Activated CD4-positive, alpha-beta memory T cell treated with anti-CD3 and anti-CD28 coated beads for 36 hours (primary cell): ENCODE results near the gene UGT1A7. TPM values are rescaled to one million over a fixed set of nuclear protein-coding genes. Genes with fewer than 3 reads are reported as not detected.

Experiments used
- CTCF ChIA-PET: fragments of 350-600 bp; sonication (Branson Sonifier 250); formaldehyde crosslinking; loops from one replicate; lab custom pipeline; 2021; ENCODE audit warnings: antibody characterized with exemption, inconsistent platforms; lab: Charles Lee
- POLR2A ChIA-PET: fragments of 350-600 bp; sonication (Branson Sonifier 250); formaldehyde crosslinking; loops from one replicate; lab custom pipeline; 2021; ENCODE audit warnings: antibody characterized with exemption; lab: Charles Lee
- DNase-seq: peaks from one replicate; pipeline ENCODE4 v3.0.0-alpha.2; 2020
- H3K27ac Mint-ChIP-seq: one replicate; pipeline ENCODE4 v1.8.0; 2021; ENCODE audit warnings: mixed read lengths
- H3K27me3 Mint-ChIP-seq: one replicate; pipeline ENCODE4 v1.8.0; 2021; ENCODE audit warnings: mixed read lengths
- H3K36me3 Mint-ChIP-seq: one replicate; pipeline ENCODE4 v1.8.0; 2021; ENCODE audit warnings: mixed read lengths
- H3K4me1 Mint-ChIP-seq: one replicate; pipeline ENCODE4 v1.8.0; 2021; ENCODE audit warnings: low read depth, mixed read lengths
- H3K4me3 Mint-ChIP-seq: one replicate; pipeline ENCODE4 v1.8.0; 2021; ENCODE audit warnings: mild to moderate bottlenecking, mixed read lengths
- H3K9me3 Mint-ChIP-seq: one replicate; pipeline ENCODE4 v1.8.0; 2021; ENCODE audit warnings: mixed read lengths
- intact Hi-C: fragments of 100-400 bp; cut with micrococcal nuclease; formaldehyde crosslinking; loops from one replicate; pipeline ENCODE4 v1.15.1; 2023
- total RNA-seq, 2 experiments: library from RNA; stranded (reverse); gene quantifications; one replicate each; pipeline ENCODE4 v1.2.3, GENCODE V29; 2021

UGT1A7 gene
- total RNA-seq, 2 experiments from 2014 or later = not detected

GRCh38 chr2:233663911-233664310 is 17.8 kb upstream of the UGT1A7 start:
- H3K27me3 Mint-ChIP-seq = peaks cover 35% of the 10 kb centered on the region
- no peaks in the 10 kb centered on the region for H3K9me3 Mint-ChIP-seq
- CTCF ChIA-PET = no interaction called here
- intact Hi-C loops = no loop called here
- H3K4me1 Mint-ChIP-seq = no peaks in the 10 kb centered on the region
- DNase-seq = no peak
- no peak overlapping the region for H3K4me3 Mint-ChIP-seq
- no peak overlapping the region for H3K27ac Mint-ChIP-seq
- POLR2A ChIA-PET = no interaction called here
- H3K36me3 Mint-ChIP-seq = no peaks in the 10 kb centered on the region

- Mint-ChIP-seq H3K4me1 (no peaks in the 10 kb centered on the region), H3K27me3 (peaks cover 35% of the 10 kb centered on the region)
- POLR2A ChIA-PET = no interaction called here
These were observed 13.0 kb upstream of the UGT1A7 start for GRCh38 chr2:233668605-233669260.

GRCh38 chr2:233671290-233672161 is 10.2 kb upstream of the UGT1A7 start, which contains the start of gene UGT1A9:
Gene UGT1A9, plus strand, starts transcription at chr2:233671898. Its CDS starts 37 bp downstream, at chr2:233671935.
- no peaks in the 10 kb centered on the region for H3K36me3 Mint-ChIP-seq
- peaks cover 28% of the 10 kb centered on the region for H3K27me3 Mint-ChIP-seq
- POLR2A ChIA-PET = no interaction called here
- no peak within 1 kb of the TSS for H3K4me3 Mint-ChIP-seq
- DNase-seq = no peak
- no peaks in the 10 kb centered on the region for H3K4me1 Mint-ChIP-seq
- CTCF ChIA-PET = interaction anchor here (1.3 kb wide), 1 partner anchor 10 kb away, joined by 3 read pairs; no protein-coding TSS in a partner anchor
- H3K27ac Mint-ChIP-seq = no peak within 1 kb of the TSS
- H3K9me3 Mint-ChIP-seq = no peaks in the 10 kb centered on the region
- intact Hi-C loops = no loop called here

More at GRCh38 chr2:233668605-233669260, 13.0 kb upstream of the UGT1A7 start:
- DNase-seq = no peak
- CTCF ChIA-PET = no interaction called here
- intact Hi-C loops = no loop called here
- H3K9me3 Mint-ChIP-seq = no peaks in the 10 kb centered on the region
- H3K4me3 Mint-ChIP-seq = no peak overlapping the region
- no peak overlapping the region for H3K27ac Mint-ChIP-seq
- no peaks in the 10 kb centered on the region for H3K36me3 Mint-ChIP-seq

GRCh38 chr2:233672886-233673285 is 8.8 kb upstream of the UGT1A7 start:
- no peaks in the 10 kb centered on the region for H3K36me3 Mint-ChIP-seq
- POLR2A ChIA-PET = no interaction called here
- no peak overlapping the region for H3K4me3 Mint-ChIP-seq
- DNase-seq = no peak
- no peak overlapping the region for H3K27ac Mint-ChIP-seq
- CTCF ChIA-PET = no interaction called here
- H3K4me1 Mint-ChIP-seq = no peaks in the 10 kb centered on the region
- intact Hi-C loops = no loop called here
- H3K27me3 Mint-ChIP-seq = peaks cover 29% of the 10 kb centered on the region
- H3K9me3 Mint-ChIP-seq = no peaks in the 10 kb centered on the region

GRCh38 chr2:233673896-233674295 is 7.8 kb upstream of the UGT1A7 start:
- no peak overlapping the region for H3K4me3 Mint-ChIP-seq
- ChIA-PET CTCF (no interaction called here), POLR2A (no interaction called here)
- no peak for DNase-seq
- no peak overlapping the region for H3K27ac Mint-ChIP-seq
- no peaks in the 10 kb centered on the region for H3K36me3 Mint-ChIP-seq
- H3K9me3 Mint-ChIP-seq = no peaks in the 10 kb centered on the region
- H3K27me3 Mint-ChIP-seq = peaks cover 25% of the 10 kb centered on the region
- no peaks in the 10 kb centered on the region for H3K4me1 Mint-ChIP-seq
- intact Hi-C loops = no loop called here

- Mint-ChIP-seq H3K9me3 (no peaks in the 10 kb centered on the region), H3K27ac (no peak overlapping the region), H3K4me3 (no peak overlapping the region), H3K36me3 (no peaks in the 10 kb centered on the region), H3K4me1 (no peaks in the 10 kb centered on the region), H3K27me3 (peaks cover 25% of the 10 kb centered on the region)
- POLR2A ChIA-PET = no interaction called here
- CTCF ChIA-PET = no interaction called here
- no peak for DNase-seq
- intact Hi-C loops = no loop called here
These were observed 7.4 kb upstream of the UGT1A7 start for GRCh38 chr2:233674314-233674713.

- no peak for DNase-seq
- H3K36me3 Mint-ChIP-seq = no peaks in the 10 kb centered on the region
- H3K27ac Mint-ChIP-seq = no peak overlapping the region
- peaks cover 23% of the 10 kb centered on the region for H3K27me3 Mint-ChIP-seq
- ChIA-PET POLR2A (no interaction called here), CTCF (no interaction called here)
- H3K9me3 Mint-ChIP-seq = no peaks in the 10 kb centered on the region
- H3K4me3 Mint-ChIP-seq = no peak overlapping the region
- H3K4me1 Mint-ChIP-seq = no peaks in the 10 kb centered on the region
- intact Hi-C loops = no loop called here
These were observed 6.7 kb upstream of the UGT1A7 start for GRCh38 chr2:233674995-233675394.

GRCh38 chr2:233676046-233676445 is 5.7 kb upstream of the UGT1A7 start:
- DNase-seq = no peak
- no peak overlapping the region for H3K27ac Mint-ChIP-seq
- no peaks in the 10 kb centered on the region for H3K4me1 Mint-ChIP-seq
- intact Hi-C loops = no loop called here
- ChIA-PET POLR2A (no interaction called here), CTCF (no interaction called here)
- H3K36me3 Mint-ChIP-seq = no peaks in the 10 kb centered on the region
- H3K9me3 Mint-ChIP-seq = no peaks in the 10 kb centered on the region
- no peak overlapping the region for H3K4me3 Mint-ChIP-seq
- H3K27me3 Mint-ChIP-seq = peaks cover 14% of the 10 kb centered on the region

- Mint-ChIP-seq H3K4me1 (no peaks in the 10 kb centered on the region), H3K4me3 (no peak overlapping the region), H3K36me3 (no peaks in the 10 kb centered on the region), H3K27me3 (peaks cover 5% of the 10 kb centered on the region), H3K27ac (no peak overlapping the region), H3K9me3 (no peaks in the 10 kb centered on the region)
- no peak for DNase-seq
- ChIA-PET POLR2A (no interaction called here), CTCF (no interaction called here)
- intact Hi-C loops = no loop called here
These were observed 2.5 kb upstream of the UGT1A7 start for GRCh38 chr2:233679196-233679595.

- CTCF ChIA-PET = interaction anchor here (0.8 kb wide), 1 partner anchor 9 kb away, joined by 3 read pairs; the partner anchor contains the start of gene UGT1A9
- H3K27me3 Mint-ChIP-seq = peaks cover 5% of the 10 kb centered on the region
- no peaks in the 10 kb centered on the region for H3K4me1 Mint-ChIP-seq
- POLR2A ChIA-PET = no interaction called here
- no peaks in the 10 kb centered on the region for H3K9me3 Mint-ChIP-seq
- H3K27ac Mint-ChIP-seq = no peak overlapping the region
- DNase-seq = no peak
- no peak overlapping the region for H3K4me3 Mint-ChIP-seq
- intact Hi-C loops = no loop called here
- H3K36me3 Mint-ChIP-seq = no peaks in the 10 kb centered on the region
These were observed 1.2 kb upstream of the UGT1A7 start for GRCh38 chr2:233680361-233681045.

GRCh38 chr2:233684640-233685039 is 2.9 kb downstream of the UGT1A7 start:
- Mint-ChIP-seq H3K4me3 (no peak overlapping the region), H3K27ac (no peak overlapping the region), H3K9me3 (no peaks in the 10 kb centered on the region), H3K27me3 (peaks cover 2% of the 10 kb centered on the region), H3K36me3 (no peaks in the 10 kb centered on the region), H3K4me1 (no peaks in the 10 kb centered on the region)
- intact Hi-C loops = no loop called here
- no peak for DNase-seq
- POLR2A ChIA-PET = no interaction called here
- CTCF ChIA-PET = no interaction called here

GRCh38 chr2:233686928-233687327 is 5.2 kb downstream of the UGT1A7 start:
- no peak overlapping the region for H3K27ac Mint-ChIP-seq
- intact Hi-C loops = no loop called here
- H3K36me3 Mint-ChIP-seq = no peaks in the 10 kb centered on the region

More at GRCh38 chr2:233686928-233687327, 5.2 kb downstream of the UGT1A7 start:
- no peaks in the 10 kb centered on the region for H3K4me1 Mint-ChIP-seq
- no peak overlapping the region for H3K4me3 Mint-ChIP-seq
- CTCF ChIA-PET = no interaction called here
- no peak for DNase-seq
- no peaks in the 10 kb centered on the region for H3K9me3 Mint-ChIP-seq
- peaks cover 2% of the 10 kb centered on the region for H3K27me3 Mint-ChIP-seq
- POLR2A ChIA-PET = no interaction called here
